Neutrophil (primary cell): ENCODE measurements around the gene DQX1.

Experiments
- H3K27ac ChIP-seq: fragments of 200-600 bp; sonication (generic); 2 replicates; pipeline ENCODE4 v1.5.1; 2016; ENCODE audit warnings: mild to moderate bottlenecking, moderate library complexity
- H3K27me3 ChIP-seq: fragments of 200-600 bp; sonication (generic); 2 replicates; pipeline ENCODE4 v1.6.0; 2016; ENCODE audit warnings: mild to moderate bottlenecking
- H3K36me3 ChIP-seq: fragments of 200-600 bp; sonication (generic); 2 replicates; pipeline ENCODE4 v1.5.1; 2017
- H3K4me1 ChIP-seq, 2 experiments: fragments of 200-600 bp in 1 of 2; sonication (generic) in 1 of 2; 1 replicate in 1 of 2; 2 replicates in 1 of 2; pipeline versions ENCODE4 v1.5.1 to v1.6.1; 2013 to 2016; ENCODE audit warnings: low read depth in 1 of 2, low read length in 1 of 2, mild to moderate bottlenecking in 1 of 2, moderate library complexity in 1 of 2; ENCODE audit not compliant: control insufficient read depth in 1 of 2, insufficient read depth in 1 of 2
- H3K4me3 ChIP-seq, 2 experiments: fragments of 200-600 bp in 1 of 2; sonication (generic) in 1 of 2; 1 replicate in 1 of 2; 2 replicates in 1 of 2; pipeline ENCODE4 v1.5.1; 2013 to 2016; ENCODE audit warnings: low read depth in 1 of 2, low read length in 1 of 2, mild to moderate bottlenecking in 1 of 2, moderate library complexity in 1 of 2
- H3K9me3 ChIP-seq: fragments of 200-600 bp; sonication (generic); 2 replicates; pipeline ENCODE4 v1.5.1; 2016
- CTCF ChIP-seq: fragments of 200-600 bp; sonication (generic); IDR thresholded peaks from 2 replicates; pipeline ENCODE4 v1.5.1; 2016; ENCODE audit warnings: antibody characterized with exemption

DQX1 gene

DNA sequence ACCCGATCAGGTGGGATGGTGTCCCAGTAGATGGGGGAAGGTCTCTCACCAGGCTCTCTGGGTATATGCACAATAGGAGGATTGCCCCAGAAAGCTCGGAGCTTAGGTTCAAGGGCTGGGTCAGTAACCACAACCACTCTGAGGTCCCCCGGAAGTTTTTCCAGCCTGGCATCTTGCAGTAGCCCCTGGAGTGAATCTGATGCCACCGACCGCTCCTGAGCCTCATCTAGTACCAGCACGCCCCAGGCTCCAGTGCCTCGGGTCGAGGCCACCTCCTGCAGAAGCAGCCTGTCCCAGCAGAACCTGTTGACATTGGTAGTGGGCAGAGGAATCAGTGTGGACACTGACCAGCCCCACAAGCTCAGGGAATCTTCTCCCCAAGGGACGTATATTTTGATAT is 2.0 kb downstream of the DQX1 start:
- TF ChIP-seq CTCF = no peak

DNA sequence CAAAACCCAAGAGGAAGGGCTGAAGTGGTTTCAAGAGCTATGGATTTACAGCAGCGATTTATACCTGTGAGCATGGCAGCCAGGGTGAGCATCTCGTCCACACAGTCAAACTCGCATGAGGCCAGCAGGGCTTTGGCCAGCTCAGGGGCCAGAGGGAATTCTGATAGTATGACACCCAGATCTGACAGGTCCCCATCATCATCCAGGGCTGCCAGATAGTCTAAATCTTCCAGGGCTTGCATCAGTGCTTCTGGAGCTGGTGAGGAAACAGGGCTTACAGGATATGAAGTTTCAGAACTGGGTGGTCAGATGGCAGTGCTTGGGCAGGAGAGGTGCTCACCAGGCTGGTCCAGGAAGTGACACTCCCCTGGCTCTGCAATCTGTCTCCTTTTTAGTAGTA is 3.5 kb downstream of the DQX1 start:
- Histone ChIP-seq H3K36me3 (peaks cover 19% of the 10 kb centered on the region), H3K4me1 (no peaks in the 10 kb centered on the region), H3K27me3 (peaks cover 59% of the 10 kb centered on the region), H3K4me3 (no peak overlapping the region), H3K27ac (no peak overlapping the region), H3K9me3 (no peaks in the 10 kb centered on the region)
- no peak for TF ChIP-seq CTCF

More for the DNA sequence above, 2.0 kb downstream of the DQX1 start:
- Histone ChIP-seq H3K4me1 (peaks cover 11 to 13% of the 10 kb centered on the region in 2 experiments), H3K36me3 (peaks cover 25% of the 10 kb centered on the region), H3K27me3 (peaks cover 44% of the 10 kb centered on the region), H3K9me3 (no peaks in the 10 kb centered on the region), H3K4me3 (no peak overlapping the region), H3K27ac (no peak overlapping the region)

GRCh38 chr2:74516650-74517049 is 9.4 kb downstream of the DQX1 start:
- Histone ChIP-seq H3K4me3 (peak overlapping the region; percentile 54 to 66), H3K36me3 (no peaks in the 10 kb centered on the region), H3K27me3 (peaks cover 100% of the 10 kb centered on the region), H3K4me1 (peaks cover 29 to 32% of the 10 kb centered on the region in 2 experiments), H3K27ac (no peak overlapping the region), H3K9me3 (no peaks in the 10 kb centered on the region)
- no peak for TF ChIP-seq CTCF

DNA sequence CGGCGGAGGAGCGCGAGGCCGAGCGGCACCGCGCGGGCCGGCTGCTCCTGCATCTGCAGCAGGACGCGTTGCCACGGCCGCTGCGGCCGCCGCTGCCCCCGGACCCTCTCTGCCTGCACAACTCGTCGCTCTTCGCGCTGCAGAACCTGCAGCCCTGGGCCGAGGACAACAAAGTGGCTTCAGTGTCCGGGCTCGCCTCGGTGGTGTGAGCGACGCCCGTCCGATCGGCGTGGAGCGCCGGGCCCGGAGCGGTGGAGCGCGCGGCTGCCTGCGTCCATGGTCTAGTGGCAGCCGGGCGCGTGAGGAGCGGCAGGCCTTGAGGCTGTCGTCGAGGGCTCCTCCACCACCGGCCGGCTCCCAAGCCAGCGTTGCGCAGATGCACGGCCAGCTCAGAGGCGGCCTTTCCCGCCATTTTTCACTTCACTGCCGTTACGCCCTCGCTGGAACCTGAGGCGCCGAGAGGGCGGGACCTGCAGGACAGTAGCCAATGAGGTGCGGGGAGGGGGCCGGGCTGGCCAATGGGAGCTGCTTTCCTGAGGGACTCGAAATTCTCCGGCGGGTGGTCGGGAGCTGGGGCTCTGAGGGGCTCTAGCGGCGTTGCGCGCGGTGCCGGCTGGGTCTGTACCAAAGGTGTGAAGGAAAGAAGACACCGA is 9.9 kb downstream of the DQX1 start:
- Histone ChIP-seq H3K9me3 (no peaks in the 10 kb centered on the region), H3K36me3 (no peaks in the 10 kb centered on the region), H3K4me3 (peak overlapping the region; percentile 54 to 66), H3K27me3 (peaks cover 100% of the 10 kb centered on the region), H3K4me1 (peaks cover 29 to 32% of the 10 kb centered on the region in 2 experiments), H3K27ac (no peak overlapping the region)
- TF ChIP-seq CTCF = no peak

- no peak for TF ChIP-seq CTCF
- H3K4me1 ChIP-seq = peaks cover 29 to 32% of the 10 kb centered on the region in 2 experiments
- no peak overlapping the region for H3K27ac ChIP-seq
- H3K4me3 ChIP-seq = peak overlapping the region; percentile 54 to 66
- H3K36me3 ChIP-seq = no peaks in the 10 kb centered on the region
- no peaks in the 10 kb centered on the region for H3K9me3 ChIP-seq
- H3K27me3 ChIP-seq = peaks cover 100% of the 10 kb centered on the region
Observed at GRCh38 chr2:74515271-74515980, 10.6 kb downstream of the DQX1 start.
